ENCODE measurements around the gene MAGEA9B.
"Not testable (repeated sequence)": the region's sequence is repeated elsewhere in the genome, so short reads cannot be mapped to it uniquely, and the experiment has no call there.

MAGEA9B gene

GRCh38 chrX:149539283-149540130 lies 47.8 kb downstream of the MAGEA9B start:
- Histone ChIP-seq H3K9me3 (replicated peaks; ENCODE audit: insufficient read depth, low read length) (no peaks in the 10 kb centered on the region), H3K36me3 (replicated peaks; ENCODE audit: insufficient read depth, low read length) (no peaks in the 10 kb centered on the region), H3K27ac (ENCODE audit: low read length) (peak overlapping the region; percentile 71; the same call in 1 of the 2 replicates), H3K4me1 (ENCODE audit: low read length) (no peaks in the 10 kb centered on the region), H2AFZ (ENCODE audit: low read length) (peak overlapping the region; percentile 48; the same call in 1 of the 2 replicates), H3F3A (ENCODE audit: insufficient read depth, low read length) (0 out of 2 replicates have a peak, but pooled peaks cover 4% of the 10 kb centered on the region), H3K4me2 (ENCODE audit: low read depth, low read length) (peak overlapping the region; percentile 57; the same call in 1 of the 2 replicates), H3K9me2 (replicated peaks; ENCODE audit: insufficient read depth, low read length) (no peaks in the 10 kb centered on the region), H3K27me3 (replicated peaks; ENCODE audit: insufficient read depth, low read length) (no peaks in the 10 kb centered on the region), H3K9ac (ENCODE audit: low read length) (peak overlapping the region; percentile 58), H4K20me1 (ENCODE audit: insufficient read depth, low read length) (no peaks in the 10 kb centered on the region), H3K79me2 (ENCODE audit: low read length) (peaks cover 7% of the 10 kb centered on the region; the same call in 1 of the 2 replicates), H3K4me3 (ENCODE audit: low read length) (peak overlapping the region; percentile 57)
- DNase-seq: peak; percentile 86
- TF ChIP-seq EZH2phosphoT487 (IDR thresholded peaks at IDR 0.05; ENCODE audit: low read length): no peak
- TF ChIP-seq EZH2 (optimal IDR thresholded peaks at IDR 0.05; ENCODE audit: low read depth, low read length): no peak
- TF ChIP-seq CTCF (IDR thresholded peaks at IDR 0.05; ENCODE audit: low read length): no peak

GRCh38 chrX:149537474-149537873 lies 49.8 kb downstream of the MAGEA9B start:
- not testable (repeated sequence) for H3K27me3 ChIP-seq (replicated peaks; ENCODE audit: insufficient read depth, low read length); H3K4me3 ChIP-seq (ENCODE audit: low read length); H3K9me3 ChIP-seq (replicated peaks; ENCODE audit: insufficient read depth, low read length); H3K4me2 ChIP-seq (ENCODE audit: low read depth, low read length); H4K20me1 ChIP-seq (ENCODE audit: insufficient read depth, low read length); H3K36me3 ChIP-seq (replicated peaks; ENCODE audit: insufficient read depth, low read length); H3K4me1 ChIP-seq (ENCODE audit: low read length); H3K9ac ChIP-seq (ENCODE audit: low read length); H3K27ac ChIP-seq (ENCODE audit: low read length); H3K9me2 ChIP-seq (replicated peaks; ENCODE audit: insufficient read depth, low read length); H3K79me2 ChIP-seq (ENCODE audit: low read length); DNase-seq; H3F3A ChIP-seq (ENCODE audit: insufficient read depth, low read length); H2AFZ ChIP-seq (ENCODE audit: low read length)

DNA sequence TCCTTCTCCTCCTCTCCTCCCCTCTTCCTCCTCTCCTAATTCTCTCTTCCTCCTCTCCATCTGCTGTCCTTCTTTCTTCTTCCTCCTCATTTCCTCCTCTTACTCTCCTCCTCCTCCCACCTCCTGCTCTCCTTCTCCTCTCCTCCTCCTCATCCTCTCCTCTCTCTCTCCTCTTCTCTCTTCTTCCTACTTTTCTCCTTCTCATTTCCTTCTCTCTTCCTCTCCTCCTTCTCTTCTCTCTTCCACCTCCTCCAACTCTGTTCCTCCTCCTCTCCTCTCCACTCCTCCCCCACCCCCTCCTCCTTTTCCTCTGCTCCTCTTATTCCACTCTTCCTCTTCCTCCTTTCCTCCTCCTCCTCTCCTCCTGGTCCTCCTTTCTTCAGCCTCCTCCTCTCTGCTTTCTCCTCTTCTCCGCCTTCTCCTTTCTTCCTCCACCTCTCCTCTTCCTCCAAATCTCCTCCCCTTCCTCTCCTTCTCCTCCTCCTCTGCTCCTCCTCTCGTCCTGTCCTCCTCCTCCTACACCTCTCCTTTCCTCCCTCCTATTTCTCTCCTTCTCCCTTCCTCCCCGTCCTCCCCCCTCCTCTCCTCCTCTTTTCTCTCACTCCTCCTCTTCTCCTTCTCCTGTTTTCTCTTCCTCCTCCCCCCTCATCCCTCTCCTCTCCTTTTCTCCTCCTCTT lies 52.2 kb downstream of the MAGEA9B start:
- not testable (repeated sequence) for H3K9me3 ChIP-seq (replicated peaks; ENCODE audit: insufficient read depth, low read length); H3K9ac ChIP-seq (ENCODE audit: low read length); H3K4me1 ChIP-seq (ENCODE audit: low read length); H3F3A ChIP-seq (ENCODE audit: insufficient read depth, low read length); H4K20me1 ChIP-seq (ENCODE audit: insufficient read depth, low read length); H3K36me3 ChIP-seq (replicated peaks; ENCODE audit: insufficient read depth, low read length); H3K27ac ChIP-seq (ENCODE audit: low read length); H3K4me2 ChIP-seq (ENCODE audit: low read depth, low read length); H3K79me2 ChIP-seq (ENCODE audit: low read length); H3K4me3 ChIP-seq (ENCODE audit: low read length); H3K9me2 ChIP-seq (replicated peaks; ENCODE audit: insufficient read depth, low read length); H3K27me3 ChIP-seq (replicated peaks; ENCODE audit: insufficient read depth, low read length); DNase-seq; H2AFZ ChIP-seq (ENCODE audit: low read length)

GRCh38 chrX:149533999-149534398 lies 53.3 kb downstream of the MAGEA9B start:
- not testable (repeated sequence) for H3K9me2 ChIP-seq (replicated peaks; ENCODE audit: insufficient read depth, low read length); H3K9me3 ChIP-seq (replicated peaks; ENCODE audit: insufficient read depth, low read length); DNase-seq; H3K4me3 ChIP-seq (ENCODE audit: low read length); H3K79me2 ChIP-seq (ENCODE audit: low read length); H4K20me1 ChIP-seq (ENCODE audit: insufficient read depth, low read length); H3K4me2 ChIP-seq (ENCODE audit: low read depth, low read length); H3F3A ChIP-seq (ENCODE audit: insufficient read depth, low read length); H2AFZ ChIP-seq (ENCODE audit: low read length); H3K36me3 ChIP-seq (replicated peaks; ENCODE audit: insufficient read depth, low read length); H3K27me3 ChIP-seq (replicated peaks; ENCODE audit: insufficient read depth, low read length); H3K9ac ChIP-seq (ENCODE audit: low read length); H3K4me1 ChIP-seq (ENCODE audit: low read length); H3K27ac ChIP-seq (ENCODE audit: low read length)

GRCh38 chrX:149532868-149533267 lies 54.4 kb downstream of the MAGEA9B start:
- not testable (repeated sequence) for H3K9me2 ChIP-seq (replicated peaks; ENCODE audit: insufficient read depth, low read length); H3K4me2 ChIP-seq (ENCODE audit: low read depth, low read length); H3K36me3 ChIP-seq (replicated peaks; ENCODE audit: insufficient read depth, low read length); H3K4me1 ChIP-seq (ENCODE audit: low read length); H4K20me1 ChIP-seq (ENCODE audit: insufficient read depth, low read length); H3K79me2 ChIP-seq (ENCODE audit: low read length); DNase-seq; H3K9ac ChIP-seq (ENCODE audit: low read length); H3K27me3 ChIP-seq (replicated peaks; ENCODE audit: insufficient read depth, low read length); H2AFZ ChIP-seq (ENCODE audit: low read length); H3K27ac ChIP-seq (ENCODE audit: low read length); H3K4me3 ChIP-seq (ENCODE audit: low read length); H3F3A ChIP-seq (ENCODE audit: insufficient read depth, low read length); H3K9me3 ChIP-seq (replicated peaks; ENCODE audit: insufficient read depth, low read length)

All from MM.1S (cell line).